Parathyroid adenoma (tissue), 2 donors: ENCODE data around the gene TBC1D13.
A peak's percentile ranks its signal among the peaks of the same experiment; 100 is the strongest.

Source experiments
- H2AFZ ChIP-seq: fragments of 300-600 bp; sonication (generic); one replicate; pipeline ENCODE4 v1.7.0; 2017; ENCODE audit warnings: antibody characterized with exemption, mild to moderate bottlenecking
- H3K27ac ChIP-seq: fragments of 300-600 bp; sonication (generic); one replicate; pipeline ENCODE4 v1.7.0; 2017
- H3K27me3 ChIP-seq: fragments of 300-600 bp; sonication (generic); one replicate; pipeline ENCODE4 v1.7.0; 2017; ENCODE audit warnings: low read length; ENCODE audit not compliant: control insufficient read depth, insufficient read depth
- H3K36me3 ChIP-seq: fragments of 300-600 bp; sonication (generic); one replicate; pipeline ENCODE4 v1.7.0; 2017; ENCODE audit warnings: low read length; ENCODE audit not compliant: control insufficient read depth, insufficient read depth
- H3K4me1 ChIP-seq: fragments of 300-600 bp; sonication (generic); one replicate; pipeline ENCODE4 v1.7.0; 2017; ENCODE audit warnings: control low read depth
- H3K4me2 ChIP-seq: fragments of 300-600 bp; sonication (generic); one replicate; pipeline ENCODE4 v1.7.0; 2017; ENCODE audit warnings: low read length
- H3K4me3 ChIP-seq: fragments of 300-600 bp; sonication (generic); one replicate; pipeline ENCODE4 v1.7.0; 2017; ENCODE audit warnings: low read depth, low read length
- H3K79me2 ChIP-seq: fragments of 300-600 bp; sonication (generic); one replicate; pipeline ENCODE4 v1.7.0; 2017; ENCODE audit warnings: control low read depth
- H3K9ac ChIP-seq: fragments of 300-600 bp; sonication (generic); one replicate; pipeline ENCODE4 v1.7.0; 2017; ENCODE audit warnings: mild to moderate bottlenecking
- H3K9me3 ChIP-seq: fragments of 300-600 bp; sonication (generic); one replicate; pipeline ENCODE4 v1.7.0; 2017; ENCODE audit warnings: low read length; ENCODE audit not compliant: control insufficient read depth
- TF ChIP-seq, protein P1 (sequence below): fragments of 300-600 bp; sonication (generic); IDR thresholded peaks from one replicate; pipeline ENCODE4 v1.7.0; 2017; ENCODE audit warnings: antibody characterized with exemption, mild to moderate bottlenecking
- donor health status: primary hyperparathyroidism.

Gene TBC1D13

DNA sequence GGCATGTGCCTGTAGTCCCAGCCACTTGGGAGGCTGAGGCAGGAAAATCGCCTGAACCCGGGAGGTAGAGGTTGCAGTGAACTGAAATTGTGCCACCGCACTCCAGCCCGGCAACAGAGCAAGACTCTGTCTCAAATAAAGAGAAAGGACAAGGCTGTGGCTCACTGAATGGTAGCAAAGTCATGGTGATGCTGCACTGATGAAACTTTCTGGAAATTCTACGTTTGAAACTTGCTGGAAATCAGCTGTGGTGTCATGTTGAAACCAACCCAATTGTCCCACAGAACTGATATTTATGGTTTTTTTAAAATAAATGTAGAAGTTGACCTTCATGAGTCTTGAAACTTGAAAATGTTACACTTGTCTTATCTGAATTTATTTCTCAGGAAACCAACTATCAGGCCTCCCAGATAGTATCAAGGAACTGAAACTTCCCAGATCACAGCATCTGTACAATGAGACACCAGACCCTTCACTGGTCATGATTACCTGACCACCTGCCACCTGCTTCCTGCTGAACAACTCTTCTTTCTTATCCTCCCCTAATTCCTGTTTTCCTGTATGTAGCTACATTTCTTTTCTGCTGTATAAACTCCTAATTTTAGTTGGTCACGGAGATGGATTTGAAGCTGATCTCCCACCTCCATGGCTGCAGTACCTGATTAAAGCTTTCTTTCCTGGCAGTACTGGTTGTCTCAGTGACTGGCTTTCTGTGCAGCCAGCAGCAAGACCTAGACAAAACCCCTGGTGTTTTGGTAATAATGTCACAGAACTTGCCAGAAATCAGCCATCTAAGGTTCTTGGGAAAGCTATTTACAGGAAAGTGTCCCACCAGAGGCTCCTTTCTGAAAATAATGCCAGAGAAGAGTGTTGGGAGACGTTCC is 5.6 kb upstream of the TBC1D13 start:
- H3K27ac ChIP-seq: no peak overlapping the region
- no peaks in the 10 kb centered on the region for H3K4me1 ChIP-seq
- no peak overlapping the region for H3K9ac ChIP-seq
- H3K4me2 ChIP-seq: no peak overlapping the region
- H3K9me3 ChIP-seq: no peaks in the 10 kb centered on the region
- H3K36me3 ChIP-seq: no peaks in the 10 kb centered on the region
- no peaks in the 10 kb centered on the region for H3K79me2 ChIP-seq
- H3K4me3 ChIP-seq: no peak overlapping the region
- H3K27me3 ChIP-seq: no peaks in the 10 kb centered on the region
- TF ChIP-seq, protein P1, sequence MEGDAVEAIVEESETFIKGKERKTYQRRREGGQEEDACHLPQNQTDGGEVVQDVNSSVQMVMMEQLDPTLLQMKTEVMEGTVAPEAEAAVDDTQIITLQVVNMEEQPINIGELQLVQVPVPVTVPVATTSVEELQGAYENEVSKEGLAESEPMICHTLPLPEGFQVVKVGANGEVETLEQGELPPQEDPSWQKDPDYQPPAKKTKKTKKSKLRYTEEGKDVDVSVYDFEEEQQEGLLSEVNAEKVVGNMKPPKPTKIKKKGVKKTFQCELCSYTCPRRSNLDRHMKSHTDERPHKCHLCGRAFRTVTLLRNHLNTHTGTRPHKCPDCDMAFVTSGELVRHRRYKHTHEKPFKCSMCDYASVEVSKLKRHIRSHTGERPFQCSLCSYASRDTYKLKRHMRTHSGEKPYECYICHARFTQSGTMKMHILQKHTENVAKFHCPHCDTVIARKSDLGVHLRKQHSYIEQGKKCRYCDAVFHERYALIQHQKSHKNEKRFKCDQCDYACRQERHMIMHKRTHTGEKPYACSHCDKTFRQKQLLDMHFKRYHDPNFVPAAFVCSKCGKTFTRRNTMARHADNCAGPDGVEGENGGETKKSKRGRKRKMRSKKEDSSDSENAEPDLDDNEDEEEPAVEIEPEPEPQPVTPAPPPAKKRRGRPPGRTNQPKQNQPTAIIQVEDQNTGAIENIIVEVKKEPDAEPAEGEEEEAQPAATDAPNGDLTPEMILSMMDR: no peak
- no peak overlapping the region for H2AFZ ChIP-seq

DNA sequence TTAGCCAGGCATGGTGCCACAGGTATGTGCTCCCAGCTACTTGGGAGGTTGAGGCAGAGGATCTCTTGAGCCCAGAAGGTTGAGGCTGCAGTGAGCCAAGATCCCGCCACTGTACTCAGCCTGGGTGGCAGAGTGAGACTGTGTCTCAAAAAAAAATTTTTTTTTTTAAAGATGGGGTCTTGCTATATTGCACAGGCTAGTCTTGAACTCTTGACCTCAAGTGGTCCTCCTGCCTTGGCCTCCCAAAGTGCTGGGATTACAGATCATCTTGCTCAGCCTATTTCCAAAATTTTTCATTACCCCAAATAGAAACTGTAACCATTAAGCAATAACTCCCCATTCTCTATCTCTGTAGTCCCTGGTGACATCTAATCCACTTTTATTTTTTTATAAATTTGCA is 4.4 kb upstream of the TBC1D13 start:
- no peaks in the 10 kb centered on the region for H3K36me3 ChIP-seq
- H3K79me2 ChIP-seq: no peaks in the 10 kb centered on the region
- H3K4me2 ChIP-seq: no peak overlapping the region
- no peak overlapping the region for H3K9ac ChIP-seq
- no peaks in the 10 kb centered on the region for H3K9me3 ChIP-seq
- TF ChIP-seq, protein P1: no peak
- H3K4me3 ChIP-seq: no peak overlapping the region
- no peak overlapping the region for H2AFZ ChIP-seq
- no peaks in the 10 kb centered on the region for H3K4me1 ChIP-seq
- H3K27me3 ChIP-seq: no peaks in the 10 kb centered on the region
- H3K27ac ChIP-seq: no peak overlapping the region

DNA sequence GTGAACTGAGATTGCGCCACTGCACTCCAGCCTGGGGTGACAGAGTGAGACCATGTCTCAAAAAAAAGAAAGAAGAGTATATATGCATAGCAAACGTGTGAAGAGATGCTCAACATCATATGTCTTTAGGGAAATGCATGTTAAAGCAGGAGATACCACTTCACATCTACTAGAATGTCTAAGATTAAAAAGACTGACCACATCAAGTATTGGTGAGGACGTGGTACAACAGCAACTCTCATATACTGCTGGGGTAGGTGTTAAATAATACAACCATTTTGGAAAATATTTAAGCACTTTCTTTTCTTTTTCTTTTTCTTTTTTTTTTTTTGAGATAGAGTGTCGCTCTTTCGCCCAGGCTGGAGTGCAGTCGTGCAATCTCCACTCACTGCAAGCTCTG is 1.6 kb upstream of the TBC1D13 start:
- Histone ChIP-seq H3K4me2 (no peak overlapping the region), H3K36me3 (no peaks in the 10 kb centered on the region), H3K4me3 (no peak overlapping the region), H2AFZ (no peak overlapping the region), H3K27me3 (no peaks in the 10 kb centered on the region), H3K9ac (no peak overlapping the region), H3K79me2 (no peaks in the 10 kb centered on the region), H3K27ac (no peak overlapping the region), H3K9me3 (no peaks in the 10 kb centered on the region), H3K4me1 (no peaks in the 10 kb centered on the region)
- TF ChIP-seq, protein P1: no peak

DNA sequence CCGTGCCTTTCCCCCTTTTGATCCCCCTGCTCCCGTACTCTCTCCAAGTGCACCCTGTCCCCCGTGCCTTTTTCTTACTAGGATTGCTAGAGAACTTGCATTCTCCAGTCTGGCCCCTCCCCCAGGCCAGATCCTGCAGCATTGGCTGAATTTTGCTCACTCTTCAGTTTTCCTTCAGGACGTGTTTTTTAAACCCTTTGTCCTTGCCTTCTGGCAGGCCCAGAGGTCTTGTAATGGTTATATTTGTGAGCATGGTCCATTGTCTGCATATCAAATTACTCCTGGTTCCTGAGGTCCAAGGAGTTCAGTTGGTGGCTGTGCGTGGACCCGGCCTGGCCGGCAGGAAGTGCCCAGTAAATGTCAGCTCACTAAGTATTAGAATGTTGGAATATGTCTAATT is 606 bp downstream of the TBC1D13 start:
- H3K27me3 ChIP-seq: no peaks in the 10 kb centered on the region
- TF ChIP-seq, protein P1: no peak
- H3K9ac ChIP-seq: no peak overlapping the region
- H3K4me3 ChIP-seq: peak overlapping the region; percentile 94
- peak overlapping the region; percentile 87 for H2AFZ ChIP-seq
- no peaks in the 10 kb centered on the region for H3K36me3 ChIP-seq
- no peaks in the 10 kb centered on the region for H3K4me1 ChIP-seq
- peak overlapping the region; percentile 93 for H3K4me2 ChIP-seq
- H3K9me3 ChIP-seq: no peaks in the 10 kb centered on the region
- peak overlapping the region; percentile 61 for H3K27ac ChIP-seq
- H3K79me2 ChIP-seq: no peaks in the 10 kb centered on the region

DNA sequence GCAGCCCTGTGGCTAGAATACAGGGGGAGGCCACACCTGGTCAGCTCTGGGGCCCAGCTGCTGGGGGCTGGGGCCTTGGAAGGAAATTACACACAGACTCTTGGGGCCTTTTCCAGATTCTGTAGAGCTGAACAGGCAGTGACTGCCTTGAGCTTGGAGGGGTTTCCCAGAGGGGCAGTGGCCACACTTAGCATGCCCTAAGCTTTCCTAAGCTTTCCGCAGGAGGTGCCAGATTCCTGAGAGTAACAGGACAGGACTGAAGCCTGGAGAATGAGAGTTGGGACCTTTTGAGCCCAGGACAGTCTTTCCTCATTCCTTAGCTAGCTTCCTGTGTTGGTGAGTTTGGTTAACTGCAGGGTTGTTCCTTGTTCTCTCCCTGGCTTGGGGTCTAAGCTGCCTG is 1.4 kb downstream of the TBC1D13 start:
- Histone ChIP-seq H3K9me3 (no peaks in the 10 kb centered on the region), H3K9ac (no peak overlapping the region), H3K4me1 (no peaks in the 10 kb centered on the region), H3K79me2 (no peaks in the 10 kb centered on the region), H3K4me2 (peak overlapping the region; percentile 93), H3K36me3 (no peaks in the 10 kb centered on the region), H3K27ac (no peak overlapping the region), H2AFZ (no peak overlapping the region), H3K27me3 (no peaks in the 10 kb centered on the region), H3K4me3 (peak overlapping the region; percentile 94)
- TF ChIP-seq, protein P1: no peak
